Caco-2 (cell line): ENCODE data around the gene YAP1. TPM values are rescaled to one million over a fixed set of nuclear protein-coding genes. Genes with fewer than 3 reads are reported as not detected.
"Not testable (repeated sequence)": the region's sequence is repeated elsewhere in the genome, so short reads cannot be mapped to it uniquely, and the experiment has no call there.

Experiments
- BruUV-seq: library from RNA; stranded (reverse); fragments of 400-500 nt; replicated peaks from 2 replicates; lab custom pipeline; 2021; lab: Mats Ljungman, UMichigan
- CTCF ChIA-PET: fragments of 300-600 bp; sonication (Branson Sonifier 250); formaldehyde crosslinking; loops from one replicate; lab custom pipeline; 2022; ENCODE audit warnings: antibody characterized with exemption; lab: Charles Lee
- POLR2A ChIA-PET: fragments of 300-600 bp; sonication (Branson Sonifier 250); formaldehyde crosslinking; loops from one replicate; lab custom pipeline; 2022; ENCODE audit warnings: antibody characterized with exemption; lab: Charles Lee
- DNase-seq, 2 experiments: peaks; one replicate each; pipeline versions ENCODE4 v3.0.0 to v3.0.0-alpha.2; 2020 to 2022
- H3K27me3 ChIP-seq: replicated peaks from 2 replicates; pipeline ENCODE4 v1.6.0; 2011; ENCODE audit warnings: low read length; ENCODE audit not compliant: control insufficient read depth, insufficient read depth
- H3K36me3 ChIP-seq: 2 replicates; pipeline ENCODE4 v1.5.1; 2011; ENCODE audit warnings: low read length; ENCODE audit not compliant: control insufficient read depth, insufficient read depth
- H3K4me1 ChIP-seq: fragments of 250-450 bp; sonication (Bioruptor Pico); 2 replicates; pipeline ENCODE4 v1.5.1; 2020; ENCODE audit warnings: mild to moderate bottlenecking
- H3K4me3 ChIP-seq: 2 replicates; pipeline ENCODE4 v1.5.1; 2011; ENCODE audit warnings: low read depth, mild to moderate bottlenecking, control low read depth, low read length
- H3K9me3 ChIP-seq: fragments of 250-450 bp; sonication (Bioruptor Pico); 2 replicates; pipeline ENCODE4 v1.5.1; 2020; ENCODE audit warnings: mild to moderate bottlenecking, moderate library complexity
- H3K27ac Mint-ChIP-seq: one replicate; pipeline ENCODE4 v1.8.0; 2022; ENCODE audit warnings: mixed read lengths; ENCODE audit not compliant: unreplicated experiment
- H3K27me3 Mint-ChIP-seq: one replicate; pipeline ENCODE4 v1.8.0; 2022; ENCODE audit warnings: mixed read lengths; ENCODE audit not compliant: insufficient read depth, unreplicated experiment
- H3K36me3 Mint-ChIP-seq: one replicate; pipeline ENCODE4 v1.8.0; 2022; ENCODE audit warnings: mild to moderate bottlenecking, mixed read lengths; ENCODE audit not compliant: insufficient read depth, unreplicated experiment
- H3K4me1 Mint-ChIP-seq: one replicate; pipeline ENCODE4 v1.8.0; 2022; ENCODE audit warnings: low read depth, mixed read lengths; ENCODE audit not compliant: unreplicated experiment
- H3K4me3 Mint-ChIP-seq: one replicate; pipeline ENCODE4 v1.8.0; 2022; ENCODE audit warnings: mild to moderate bottlenecking, moderate library complexity, mixed read lengths; ENCODE audit not compliant: unreplicated experiment
- H3K9me3 Mint-ChIP-seq: one replicate; pipeline ENCODE4 v1.8.0; 2022; ENCODE audit warnings: mixed read lengths; ENCODE audit not compliant: unreplicated experiment
- intact Hi-C: fragments of 100-400 bp; cut with micrococcal nuclease; formaldehyde crosslinking; loops from one replicate; pipeline ENCODE4 v1.10.0; 2022; ENCODE audit not compliant: unreplicated experiment
- total RNA-seq: library from RNA; stranded (reverse); gene quantifications from 2 replicates; pipeline ENCODE4 v1.2.3, GENCODE V29; 2022
- TF ChIP-seq, protein P1 (sequence below), 2 experiments: fragments of 200-600 bp in 1 of 2; IDR thresholded peaks; 1 replicate in 1 of 2; 2 replicates in 1 of 2; pipeline versions ENCODE4 v1.5.1 to v1.8.0; 2011 to 2022; ENCODE audit warnings: antibody characterized with exemption in 1 of 2, control low read depth in 1 of 2, inconsistent platforms in 1 of 2, low read depth in 1 of 2, low read length in 1 of 2, mild to moderate bottlenecking in 1 of 2, moderate library complexity in 1 of 2; ENCODE audit not compliant: insufficient read depth in 1 of 2, severe bottlenecking in 1 of 2, unreplicated experiment in 1 of 2

YAP1 gene
- total RNA-seq, 1 experiment from 2014 or later = 207 TPM

GRCh38 chr11:102260241-102260640 is 150.0 kb downstream of the YAP1 start:
- CTCF ChIA-PET = interaction anchor here (0.6 to 1.1 kb wide), 4 partner anchors 8 to 286 kb away, joined by 3 to 7 read pairs (median 3); no protein-coding TSS in a partner anchor
- no TSS peak for BruUV-seq

GRCh38 chr11:102263379-102264003 is 153.2 kb downstream of the YAP1 start:
- Mint-ChIP-seq H3K4me1 (peaks cover 9% of the 10 kb centered on the region), H3K27ac (no peak overlapping the region), H3K27me3 (no peaks in the 10 kb centered on the region), H3K4me3 (no peak overlapping the region), H3K9me3 (no peaks in the 10 kb centered on the region), H3K36me3 (peaks cover 10% of the 10 kb centered on the region)
- no peak for DNase-seq
- Histone ChIP-seq H3K27me3 (no peaks in the 10 kb centered on the region), H3K4me3 (no peak overlapping the region), H3K4me1 (no peaks in the 10 kb centered on the region; the same call in 1 of the 2 replicates), H3K36me3 (no peaks in the 10 kb centered on the region), H3K9me3 (no peaks in the 10 kb centered on the region)
- intact Hi-C loops = no loop called here
- TF ChIP-seq, protein P1, sequence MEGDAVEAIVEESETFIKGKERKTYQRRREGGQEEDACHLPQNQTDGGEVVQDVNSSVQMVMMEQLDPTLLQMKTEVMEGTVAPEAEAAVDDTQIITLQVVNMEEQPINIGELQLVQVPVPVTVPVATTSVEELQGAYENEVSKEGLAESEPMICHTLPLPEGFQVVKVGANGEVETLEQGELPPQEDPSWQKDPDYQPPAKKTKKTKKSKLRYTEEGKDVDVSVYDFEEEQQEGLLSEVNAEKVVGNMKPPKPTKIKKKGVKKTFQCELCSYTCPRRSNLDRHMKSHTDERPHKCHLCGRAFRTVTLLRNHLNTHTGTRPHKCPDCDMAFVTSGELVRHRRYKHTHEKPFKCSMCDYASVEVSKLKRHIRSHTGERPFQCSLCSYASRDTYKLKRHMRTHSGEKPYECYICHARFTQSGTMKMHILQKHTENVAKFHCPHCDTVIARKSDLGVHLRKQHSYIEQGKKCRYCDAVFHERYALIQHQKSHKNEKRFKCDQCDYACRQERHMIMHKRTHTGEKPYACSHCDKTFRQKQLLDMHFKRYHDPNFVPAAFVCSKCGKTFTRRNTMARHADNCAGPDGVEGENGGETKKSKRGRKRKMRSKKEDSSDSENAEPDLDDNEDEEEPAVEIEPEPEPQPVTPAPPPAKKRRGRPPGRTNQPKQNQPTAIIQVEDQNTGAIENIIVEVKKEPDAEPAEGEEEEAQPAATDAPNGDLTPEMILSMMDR (IDR thresholded peaks at IDR 0.05; ENCODE audit: insufficient read depth in 1 of 2, low read depth in 1 of 2, low read length in 1 of 2, severe bottlenecking in 1 of 2, unreplicated experiment in 1 of 2) = no peak
- POLR2A ChIA-PET = no interaction called here
- CTCF ChIA-PET = no interaction called here
- no TSS peak for BruUV-seq

More at GRCh38 chr11:102260241-102260640, 150.0 kb downstream of the YAP1 start:
- Mint-ChIP-seq H3K36me3 (no peaks in the 10 kb centered on the region), H3K27ac (no peak overlapping the region), H3K27me3 (no peaks in the 10 kb centered on the region), H3K4me3 (no peak overlapping the region), H3K9me3 (no peaks in the 10 kb centered on the region), H3K4me1 (no peaks in the 10 kb centered on the region)
- POLR2A ChIA-PET = no interaction called here
- H3K4me1 ChIP-seq = no peaks in the 10 kb centered on the region
- no peaks in the 10 kb centered on the region for H3K9me3 ChIP-seq
- no peaks in the 10 kb centered on the region for H3K36me3 ChIP-seq
- no peak for DNase-seq
- no peak overlapping the region for H3K4me3 ChIP-seq
- H3K27me3 ChIP-seq = no peaks in the 10 kb centered on the region
- TF ChIP-seq, protein P1 (IDR thresholded peaks at IDR 0.05; ENCODE audit: insufficient read depth in 1 of 2, low read depth in 1 of 2, low read length in 1 of 2, severe bottlenecking in 1 of 2, unreplicated experiment in 1 of 2) = no peak
- intact Hi-C loops = no loop called here

- intact Hi-C loops = loop anchor here (5.0 kb wide), 1 partner anchor 217 kb away; the partner anchor contains the start of gene CFAP300
- peaks cover 17% of the 10 kb centered on the region for H3K4me1 Mint-ChIP-seq
- H3K9me3 ChIP-seq, H3K4me3 ChIP-seq, H3K36me3 ChIP-seq, H3K36me3 Mint-ChIP-seq, H3K9me3 Mint-ChIP-seq, H3K4me3 Mint-ChIP-seq, H3K27me3 ChIP-seq, H3K4me1 ChIP-seq, BruUV-seq, H3K27me3 Mint-ChIP-seq, POLR2A ChIA-PET, H3K27ac Mint-ChIP-seq, DNase-seq: not testable (repeated sequence)
- CTCF ChIA-PET = interaction anchor here (0.7 kb wide), 1 partner anchor 30 kb away, joined by 3 read pairs; no protein-coding TSS in a partner anchor
These were observed 154.5 kb downstream of the YAP1 start for GRCh38 chr11:102264704-102265103.
